Measurements from ENCODE around the gene PHC2. TPM values are rescaled to one million over a fixed set of nuclear protein-coding genes. Genes with fewer than 3 reads are reported as not detected.

The PHC2 gene
- total RNA-seq, 1 donor from 2014 or later, result 99.5 TPM

DNA sequence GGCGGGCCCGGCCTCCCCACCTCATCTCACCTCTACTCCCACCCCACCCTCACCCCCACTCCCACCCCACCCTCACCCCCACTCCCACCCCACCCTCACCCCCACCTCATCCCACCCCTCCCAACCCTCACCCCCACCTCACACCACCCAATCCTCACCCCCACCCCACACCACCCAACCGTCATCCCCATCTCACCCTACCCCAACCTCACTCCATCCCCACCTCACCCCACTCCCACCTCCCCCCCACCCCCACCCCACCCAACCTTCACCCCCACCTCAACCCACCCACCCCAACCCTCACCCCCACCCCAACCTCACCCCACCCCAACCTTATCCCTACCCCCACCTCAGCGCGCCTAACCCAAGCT is 123.4 kb downstream of the PHC2 start:
- Mint-ChIP-seq H3K27me3 (ENCODE audit: low read depth) (no peaks in the 10 kb centered on the region), H3K27ac (no peak overlapping the region), H3K4me1 (peaks cover 9% of the 10 kb centered on the region), H3K36me3 (peaks cover 18% of the 10 kb centered on the region), H3K9me3 (no peaks in the 10 kb centered on the region), H3K4me3 (no peak overlapping the region)
- TF ChIP-seq, protein P1, sequence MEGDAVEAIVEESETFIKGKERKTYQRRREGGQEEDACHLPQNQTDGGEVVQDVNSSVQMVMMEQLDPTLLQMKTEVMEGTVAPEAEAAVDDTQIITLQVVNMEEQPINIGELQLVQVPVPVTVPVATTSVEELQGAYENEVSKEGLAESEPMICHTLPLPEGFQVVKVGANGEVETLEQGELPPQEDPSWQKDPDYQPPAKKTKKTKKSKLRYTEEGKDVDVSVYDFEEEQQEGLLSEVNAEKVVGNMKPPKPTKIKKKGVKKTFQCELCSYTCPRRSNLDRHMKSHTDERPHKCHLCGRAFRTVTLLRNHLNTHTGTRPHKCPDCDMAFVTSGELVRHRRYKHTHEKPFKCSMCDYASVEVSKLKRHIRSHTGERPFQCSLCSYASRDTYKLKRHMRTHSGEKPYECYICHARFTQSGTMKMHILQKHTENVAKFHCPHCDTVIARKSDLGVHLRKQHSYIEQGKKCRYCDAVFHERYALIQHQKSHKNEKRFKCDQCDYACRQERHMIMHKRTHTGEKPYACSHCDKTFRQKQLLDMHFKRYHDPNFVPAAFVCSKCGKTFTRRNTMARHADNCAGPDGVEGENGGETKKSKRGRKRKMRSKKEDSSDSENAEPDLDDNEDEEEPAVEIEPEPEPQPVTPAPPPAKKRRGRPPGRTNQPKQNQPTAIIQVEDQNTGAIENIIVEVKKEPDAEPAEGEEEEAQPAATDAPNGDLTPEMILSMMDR (IDR thresholded peaks at IDR 0.05; ENCODE audit: unreplicated experiment), result no peak
- no peak for DNase-seq (ENCODE audit: low spot score in 2 of 2, unreplicated experiment in 2 of 2)

DNA sequence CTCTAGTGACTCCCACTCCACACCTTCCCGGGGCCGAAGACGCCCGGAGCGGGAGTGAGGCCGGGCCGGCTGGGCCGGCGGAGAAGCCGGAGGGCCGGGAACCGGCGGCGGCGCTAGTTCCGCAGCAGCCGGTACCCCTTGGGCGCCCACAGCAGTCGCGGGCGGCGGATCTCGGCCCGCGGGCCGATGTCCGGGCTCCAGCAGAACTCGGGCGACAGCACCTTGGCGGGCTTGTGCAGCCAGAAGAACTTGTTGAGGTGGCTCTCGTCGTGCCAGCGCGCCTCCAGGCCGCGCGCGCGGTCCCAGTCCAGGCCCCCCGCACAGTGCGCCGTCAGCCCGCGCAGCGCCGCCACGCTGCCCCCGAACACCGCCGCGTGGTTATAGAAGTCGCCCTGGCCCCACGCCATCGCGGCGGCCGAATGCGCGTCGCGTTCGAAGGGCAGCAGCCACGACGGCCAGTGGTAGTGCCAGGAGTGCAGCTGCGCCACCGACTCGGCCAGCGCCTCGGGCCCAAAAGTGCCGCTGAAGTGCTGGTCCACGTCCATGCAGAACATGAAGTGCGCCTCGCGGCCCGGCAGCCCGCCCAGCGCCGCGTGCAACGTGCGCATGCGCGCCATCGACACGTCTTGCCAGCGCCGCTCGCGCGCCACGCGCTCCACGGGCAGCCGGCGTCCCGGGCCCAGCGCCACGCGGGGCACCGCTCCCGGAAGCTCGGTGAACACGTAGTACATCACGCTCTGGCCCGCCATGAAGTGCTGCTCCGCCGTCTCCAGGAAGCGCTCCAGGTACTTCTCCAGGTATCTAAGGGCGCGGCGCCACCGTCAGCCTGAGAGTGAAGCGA is 124.0 kb downstream of the PHC2 start:
- no peak for DNase-seq (ENCODE audit: low spot score in 2 of 2, unreplicated experiment in 2 of 2)
- TF ChIP-seq, protein P1 (IDR thresholded peaks at IDR 0.05; ENCODE audit: unreplicated experiment), result no peak
- peaks cover 10% of the 10 kb centered on the region for H3K4me1 Mint-ChIP-seq
- H3K4me3 Mint-ChIP-seq, result no peak overlapping the region
- no peaks in the 10 kb centered on the region for H3K27me3 Mint-ChIP-seq (ENCODE audit: low read depth)
- no peak overlapping the region for H3K27ac Mint-ChIP-seq
- H3K9me3 Mint-ChIP-seq, result no peaks in the 10 kb centered on the region
- peaks cover 23% of the 10 kb centered on the region for H3K36me3 Mint-ChIP-seq

DNA sequence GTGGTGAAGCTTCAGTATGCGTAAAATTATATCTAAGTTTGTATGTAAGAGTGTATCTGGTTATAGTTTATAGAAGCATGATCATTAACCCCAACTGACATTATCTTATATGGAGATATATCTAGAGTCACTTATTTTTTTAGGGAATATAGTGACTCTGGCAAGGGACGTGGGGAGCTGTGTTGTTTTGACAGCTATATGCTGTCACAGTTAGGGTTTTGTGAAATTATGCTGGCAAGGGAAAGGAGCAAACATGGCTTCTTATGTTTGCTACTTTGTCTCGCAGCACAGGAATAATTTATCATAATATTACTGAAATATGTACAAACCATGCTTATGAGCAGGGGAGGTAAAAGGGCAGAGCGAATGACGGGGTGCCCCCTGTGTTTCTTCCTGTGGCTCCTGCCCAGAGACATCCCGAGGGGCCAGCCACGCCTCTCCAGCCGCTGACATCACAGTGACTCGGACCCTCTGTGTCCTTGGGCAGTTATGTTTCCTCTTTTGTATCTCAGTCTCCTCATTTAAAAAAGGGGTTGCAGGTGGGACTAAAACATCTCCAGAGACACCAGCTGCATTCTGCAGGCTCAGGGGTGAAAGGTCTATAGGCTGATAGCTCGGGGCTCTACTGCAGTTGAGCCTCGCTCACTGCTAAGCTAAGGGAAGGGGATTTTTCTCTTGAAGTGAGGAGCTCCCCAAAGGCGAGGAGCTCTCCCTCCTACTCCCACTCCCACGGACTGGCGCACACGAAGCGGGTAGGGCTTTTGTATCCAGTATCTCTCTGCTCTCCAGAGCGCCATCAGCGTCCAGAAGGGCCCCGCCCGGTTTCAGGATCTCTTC is 124.9 kb downstream of the PHC2 start:
- Mint-ChIP-seq H3K27ac (peak overlapping the region; percentile 71), H3K27me3 (ENCODE audit: low read depth) (no peaks in the 10 kb centered on the region), H3K36me3 (peaks cover 28% of the 10 kb centered on the region), H3K9me3 (no peaks in the 10 kb centered on the region), H3K4me3 (no peak overlapping the region), H3K4me1 (peaks cover 10% of the 10 kb centered on the region)
- no peak for DNase-seq (ENCODE audit: low spot score in 2 of 2, unreplicated experiment in 2 of 2)
- TF ChIP-seq, protein P1 (IDR thresholded peaks at IDR 0.05; ENCODE audit: unreplicated experiment), result no peak

DNA sequence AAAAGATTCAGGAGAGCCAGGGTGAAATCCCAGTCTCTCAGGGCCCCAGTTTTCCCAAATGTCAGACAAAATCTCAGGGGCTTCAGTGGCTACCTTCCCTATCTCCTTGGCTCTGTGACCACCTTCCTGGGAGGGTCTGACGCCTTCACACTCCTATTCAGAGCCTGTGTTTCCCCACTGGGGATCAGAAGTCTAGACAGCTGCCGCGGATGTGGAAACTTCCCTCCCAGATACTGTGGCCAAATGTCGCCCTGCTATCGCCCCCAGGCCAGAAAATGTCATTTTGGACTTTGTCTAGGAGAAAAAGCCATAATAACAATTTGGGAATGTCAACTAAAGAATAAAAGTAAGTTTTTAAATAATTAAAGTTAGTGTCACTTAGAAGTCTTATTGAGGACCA is 125.9 kb downstream of the PHC2 start:
- no peaks in the 10 kb centered on the region for H3K27me3 Mint-ChIP-seq (ENCODE audit: low read depth)
- H3K4me1 Mint-ChIP-seq, result peaks cover 19% of the 10 kb centered on the region
- no peak for DNase-seq (ENCODE audit: low spot score in 2 of 2, unreplicated experiment in 2 of 2)
- TF ChIP-seq, protein P1 (IDR thresholded peaks at IDR 0.05; ENCODE audit: unreplicated experiment), result no peak
- H3K9me3 Mint-ChIP-seq, result no peaks in the 10 kb centered on the region
- no peak overlapping the region for H3K4me3 Mint-ChIP-seq
- no peak overlapping the region for H3K27ac Mint-ChIP-seq
- peaks cover 36% of the 10 kb centered on the region for H3K36me3 Mint-ChIP-seq

DNA sequence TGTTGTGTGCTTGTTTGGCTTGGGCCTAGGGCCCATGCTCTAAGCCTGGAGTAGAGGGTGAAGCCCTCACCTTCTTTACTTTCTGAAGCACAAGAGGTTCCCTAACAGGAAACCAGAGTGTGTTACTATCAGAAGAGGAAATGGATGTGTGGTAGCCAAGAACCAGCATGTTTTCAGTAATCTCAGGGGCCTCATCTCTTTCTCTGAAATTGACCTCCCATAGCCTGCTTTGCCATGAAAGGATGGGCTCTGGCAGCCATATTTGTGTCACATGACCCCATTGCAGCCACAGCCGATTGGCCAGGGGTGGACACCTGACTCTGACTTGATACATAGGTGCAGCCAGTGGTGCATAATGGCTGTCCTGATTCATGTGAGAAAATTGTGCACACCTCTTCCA is 128.6 kb downstream of the PHC2 start:
- TF ChIP-seq, protein P1 (IDR thresholded peaks at IDR 0.05; ENCODE audit: unreplicated experiment), result no peak
- peaks cover 48% of the 10 kb centered on the region for H3K36me3 Mint-ChIP-seq
- no peak for DNase-seq (ENCODE audit: low spot score in 2 of 2, unreplicated experiment in 2 of 2)
- no peaks in the 10 kb centered on the region for H3K9me3 Mint-ChIP-seq
- no peak overlapping the region for H3K27ac Mint-ChIP-seq
- H3K27me3 Mint-ChIP-seq (ENCODE audit: low read depth), result no peaks in the 10 kb centered on the region
- H3K4me1 Mint-ChIP-seq, result peaks cover 19% of the 10 kb centered on the region
- H3K4me3 Mint-ChIP-seq, result no peak overlapping the region

All from mesothelial cell of epicardium (in vitro differentiated cells).